ENCODE data around the gene KCNJ16. TPM values are rescaled to one million over a fixed set of nuclear protein-coding genes. Genes with fewer than 3 reads are reported as not detected.
A peak's percentile ranks its signal among the peaks of the same experiment; 100 is the strongest.

The KCNJ16 gene
- total and polyA plus RNA-seq, 9 of the 15 experiments (the other 6 are each of a cell fraction or from before 2014, with no cell fraction given): 0.01 to 0.75 (median 0.07) TPM; not detected in 4

- TF ChIP-seq SREBF1 (IDR thresholded peaks at IDR 0.05; ENCODE audit: borderline replicate concordance, low read depth, low read length): no peak
- TF ChIP-seq ZNF699 (CRISPR knock-in tag; IDR thresholded peaks at IDR 0.05; ENCODE audit: insufficient replicate concordance): no peak
- no peak for TF ChIP-seq SP1 (CRISPR knock-in tag; IDR thresholded peaks at IDR 0.05)
- no peak for TF ChIP-seq ILK (tag; IDR thresholded peaks at IDR 0.05; ENCODE audit: borderline replicate concordance, low read depth)
- no peak for TF ChIP-seq ZNF444 (CRISPR knock-in tag; IDR thresholded peaks at IDR 0.05)
- TF ChIP-seq, protein P1, sequence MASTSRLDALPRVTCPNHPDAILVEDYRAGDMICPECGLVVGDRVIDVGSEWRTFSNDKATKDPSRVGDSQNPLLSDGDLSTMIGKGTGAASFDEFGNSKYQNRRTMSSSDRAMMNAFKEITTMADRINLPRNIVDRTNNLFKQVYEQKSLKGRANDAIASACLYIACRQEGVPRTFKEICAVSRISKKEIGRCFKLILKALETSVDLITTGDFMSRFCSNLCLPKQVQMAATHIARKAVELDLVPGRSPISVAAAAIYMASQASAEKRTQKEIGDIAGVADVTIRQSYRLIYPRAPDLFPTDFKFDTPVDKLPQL (IDR thresholded peaks at IDR 0.05; ENCODE audit: extremely low read depth, insufficient read length): peak; percentile 72
- TF ChIP-seq PHB2 (IDR thresholded peaks at IDR 0.05; ENCODE audit: low read depth): no peak
- peak; percentile 92 for TF ChIP-seq GABPB1 (CRISPR knock-in tag; IDR thresholded peaks at IDR 0.05)
- TF ChIP-seq, protein P2, sequence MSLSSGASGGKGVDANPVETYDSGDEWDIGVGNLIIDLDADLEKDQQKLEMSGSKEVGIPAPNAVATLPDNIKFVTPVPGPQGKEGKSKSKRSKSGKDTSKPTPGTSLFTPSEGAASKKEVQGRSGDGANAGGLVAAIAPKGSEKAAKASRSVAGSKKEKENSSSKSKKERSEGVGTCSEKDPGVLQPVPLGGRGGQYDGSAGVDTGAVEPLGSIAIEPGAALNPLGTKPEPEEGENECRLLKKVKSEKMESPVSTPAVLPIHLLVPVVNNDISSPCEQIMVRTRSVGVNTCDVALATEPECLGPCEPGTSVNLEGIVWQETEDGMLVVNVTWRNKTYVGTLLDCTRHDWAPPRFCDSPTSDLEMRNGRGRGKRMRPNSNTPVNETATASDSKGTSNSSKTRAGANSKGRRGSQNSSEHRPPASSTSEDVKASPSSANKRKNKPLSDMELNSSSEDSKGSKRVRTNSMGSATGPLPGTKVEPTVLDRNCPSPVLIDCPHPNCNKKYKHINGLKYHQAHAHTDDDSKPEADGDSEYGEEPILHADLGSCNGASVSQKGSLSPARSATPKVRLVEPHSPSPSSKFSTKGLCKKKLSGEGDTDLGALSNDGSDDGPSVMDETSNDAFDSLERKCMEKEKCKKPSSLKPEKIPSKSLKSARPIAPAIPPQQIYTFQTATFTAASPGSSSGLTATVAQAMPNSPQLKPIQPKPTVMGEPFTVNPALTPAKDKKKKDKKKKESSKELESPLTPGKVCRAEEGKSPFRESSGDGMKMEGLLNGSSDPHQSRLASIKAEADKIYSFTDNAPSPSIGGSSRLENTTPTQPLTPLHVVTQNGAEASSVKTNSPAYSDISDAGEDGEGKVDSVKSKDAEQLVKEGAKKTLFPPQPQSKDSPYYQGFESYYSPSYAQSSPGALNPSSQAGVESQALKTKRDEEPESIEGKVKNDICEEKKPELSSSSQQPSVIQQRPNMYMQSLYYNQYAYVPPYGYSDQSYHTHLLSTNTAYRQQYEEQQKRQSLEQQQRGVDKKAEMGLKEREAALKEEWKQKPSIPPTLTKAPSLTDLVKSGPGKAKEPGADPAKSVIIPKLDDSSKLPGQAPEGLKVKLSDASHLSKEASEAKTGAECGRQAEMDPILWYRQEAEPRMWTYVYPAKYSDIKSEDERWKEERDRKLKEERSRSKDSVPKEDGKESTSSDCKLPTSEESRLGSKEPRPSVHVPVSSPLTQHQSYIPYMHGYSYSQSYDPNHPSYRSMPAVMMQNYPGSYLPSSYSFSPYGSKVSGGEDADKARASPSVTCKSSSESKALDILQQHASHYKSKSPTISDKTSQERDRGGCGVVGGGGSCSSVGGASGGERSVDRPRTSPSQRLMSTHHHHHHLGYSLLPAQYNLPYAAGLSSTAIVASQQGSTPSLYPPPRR (CRISPR knock-in tag; IDR thresholded peaks at IDR 0.05; ENCODE audit: borderline replicate concordance): no peak
- TF ChIP-seq SMARCA5 (IDR thresholded peaks at IDR 0.05): no peak
- TF ChIP-seq ELF2 (CRISPR knock-in tag; IDR thresholded peaks at IDR 0.05): peak; percentile 80
- no peak for TF ChIP-seq ZNF24 (IDR thresholded peaks at IDR 0.05)
- peak; percentile 31; the same call in 1 of the 2 replicates for TF ChIP-seq L3MBTL2 (IDR thresholded peaks at IDR 0.05)
- TF ChIP-seq HDAC1 (IDR thresholded peaks at IDR 0.05): no peak
- TF ChIP-seq BACH1 (tag; IDR thresholded peaks at IDR 0.05): no peak
- TF ChIP-seq BRF1 (IDR thresholded peaks at IDR 0.05; ENCODE audit: borderline replicate concordance, extremely low read depth, insufficient read length): no peak
- TF ChIP-seq NR2C2 (CRISPR knock-in tag; IDR thresholded peaks at IDR 0.05): no peak
- peak; percentile 59; the same call in 1 of the 2 replicates for TF ChIP-seq NR2C2 (tag; IDR thresholded peaks at IDR 0.05)
- TF ChIP-seq ZKSCAN8 (CRISPR knock-in tag; IDR thresholded peaks at IDR 0.05): 0 out of 2 replicates have a peak, but pooled peaks have one; percentile 11
- no peak for TF ChIP-seq DDX20 (tag; IDR thresholded peaks at IDR 0.05; ENCODE audit: low read depth)
- TF ChIP-seq ESRRB (CRISPR knock-in tag; IDR thresholded peaks at IDR 0.05; ENCODE audit: borderline replicate concordance): no peak
- TF ChIP-seq PHF20 (IDR thresholded peaks at IDR 0.05; ENCODE audit: partially characterized antibody): no peak
- no peak for TF ChIP-seq ID3 (CRISPR knock-in tag; IDR thresholded peaks at IDR 0.05)
- no peak for TF ChIP-seq ID3 (tag; IDR thresholded peaks at IDR 0.05)
- TF ChIP-seq ZNF511 (CRISPR knock-in tag; IDR thresholded peaks at IDR 0.05): no peak
Measured at GRCh38 chr17:70128727-70129238, 53.8 kb downstream of the KCNJ16 start (continued).
